Left lung (tissue), 10 donors: ENCODE results near the gene IL17RB. TPM values are rescaled to one million over a fixed set of nuclear protein-coding genes. Genes with fewer than 3 reads are reported as not detected.

Experiments used
- ATAC-seq: fragments of 200-7000 bp; cut with Tn5 transposase; one replicate; pipeline ENCODE4 v1.9.1; 2020; ENCODE audit warnings: moderate library complexity
- DNase-seq, 4 donors: peaks; one replicate each; pipeline ENCODE4 v3.0.0-alpha.2; 2013 to 2020
- H3K27ac ChIP-seq, 2 donors: fragments of 200-600 bp; sonication (generic) in 1 of 2; one replicate each; pipeline versions ENCODE4 v1.5.0 to v1.8.0; 2020 to 2021
- H3K27me3 ChIP-seq, 2 donors: fragments of 200-600 bp; sonication (generic) in 1 of 2; one replicate each; pipeline versions ENCODE4 v1.5.0 to v1.8.0; 2020 to 2021
- H3K36me3 ChIP-seq, 2 donors: fragments of 200-600 bp; sonication (generic) in 1 of 2; one replicate each; pipeline versions ENCODE4 v1.5.0 to v1.8.0; 2020 to 2021
- H3K4me1 ChIP-seq, 2 donors: fragments of 200-600 bp; one replicate each; pipeline ENCODE4 v1.8.0; 2021
- H3K4me3 ChIP-seq, 2 donors: fragments of 200-600 bp; sonication (generic) in 1 of 2; one replicate each; pipeline versions ENCODE4 v1.5.0 to v1.8.0; 2020 to 2021; ENCODE audit warnings: mild to moderate bottlenecking in 1 of 2
- H3K9me3 ChIP-seq, 2 donors: fragments of 200-600 bp; sonication (generic) in 1 of 2; one replicate each; pipeline versions ENCODE4 v1.5.0 to v1.8.0; 2020 to 2021
- CTCF ChIP-seq, 2 donors: fragments of 200-600 bp; sonication (generic) in 1 of 2; IDR thresholded peaks; one replicate each; pipeline versions ENCODE4 v1.5.0 to v1.8.0; 2021; ENCODE audit warnings: antibody characterized with exemption in 2 of 2
- intact Hi-C, 2 donors: fragments of 100-400 bp; cut with DNase I; formaldehyde crosslinking; loops; one replicate each; pipeline versions ENCODE4 v1.11.2 to v1.14.2; 2022
- polyA plus RNA-seq, 6 donors: library from polyadenylated mRNA; unstranded; fragments of 120-200 nt; gene quantifications; one replicate each; pipeline ENCODE4 v1.2.1, GENCODE V29; 2013; ENCODE audit not compliant: insufficient read length in 6 of 6
- total RNA-seq, 2 donors: library from RNA; stranded (reverse); fragmentation: NEBNext Ultra II Directional; extraction: Animal tissue kit (Norgen Biotek cat#: 25700); gene quantifications; one replicate each; pipeline ENCODE4 v1.2.1, GENCODE V29; 2021
- donor health status: DM: no; HTN: yes; CAD: no.
- donor health status: DM: no; HTN: no; CAD: no.

IL17RB gene
- total and polyA plus RNA-seq, 8 donors = 5.5 to 12.7 (median 11.0) TPM

GRCh38 chr3:53843195-53844177 lies 2.9 kb upstream of the IL17RB start:
- no peak for TF ChIP-seq CTCF (IDR thresholded peaks at IDR 0.05)
- Histone ChIP-seq H3K27ac (no peak overlapping the region), H3K27me3 (peaks cover 0 to 49% of the 10 kb centered on the region in 2 donors), H3K4me3 (no peak overlapping the region), H3K4me1 (peaks cover 0 to 24% of the 10 kb centered on the region in 2 donors), H3K9me3 (no peaks in the 10 kb centered on the region), H3K36me3 (no peaks in the 10 kb centered on the region)
- no peak for ATAC-seq
- DNase-seq = no peak
- intact Hi-C loops = no loop called here

- H3K4me1 ChIP-seq = peaks cover 0 to 24% of the 10 kb centered on the region in 2 donors
- DNase-seq (no peak), ATAC-seq (no peak)
- no peak overlapping the region for H3K27ac ChIP-seq
- peaks cover 0 to 52% of the 10 kb centered on the region in 2 donors for H3K27me3 ChIP-seq
- intact Hi-C loops = no loop called here
- TF ChIP-seq CTCF (IDR thresholded peaks at IDR 0.05) = no peak
- no peaks in the 10 kb centered on the region for H3K9me3 ChIP-seq
- H3K36me3 ChIP-seq = no peaks in the 10 kb centered on the region
- no peak overlapping the region for H3K4me3 ChIP-seq
Observed at GRCh38 chr3:53844262-53845102, 1.9 kb upstream of the IL17RB start.

DNA sequence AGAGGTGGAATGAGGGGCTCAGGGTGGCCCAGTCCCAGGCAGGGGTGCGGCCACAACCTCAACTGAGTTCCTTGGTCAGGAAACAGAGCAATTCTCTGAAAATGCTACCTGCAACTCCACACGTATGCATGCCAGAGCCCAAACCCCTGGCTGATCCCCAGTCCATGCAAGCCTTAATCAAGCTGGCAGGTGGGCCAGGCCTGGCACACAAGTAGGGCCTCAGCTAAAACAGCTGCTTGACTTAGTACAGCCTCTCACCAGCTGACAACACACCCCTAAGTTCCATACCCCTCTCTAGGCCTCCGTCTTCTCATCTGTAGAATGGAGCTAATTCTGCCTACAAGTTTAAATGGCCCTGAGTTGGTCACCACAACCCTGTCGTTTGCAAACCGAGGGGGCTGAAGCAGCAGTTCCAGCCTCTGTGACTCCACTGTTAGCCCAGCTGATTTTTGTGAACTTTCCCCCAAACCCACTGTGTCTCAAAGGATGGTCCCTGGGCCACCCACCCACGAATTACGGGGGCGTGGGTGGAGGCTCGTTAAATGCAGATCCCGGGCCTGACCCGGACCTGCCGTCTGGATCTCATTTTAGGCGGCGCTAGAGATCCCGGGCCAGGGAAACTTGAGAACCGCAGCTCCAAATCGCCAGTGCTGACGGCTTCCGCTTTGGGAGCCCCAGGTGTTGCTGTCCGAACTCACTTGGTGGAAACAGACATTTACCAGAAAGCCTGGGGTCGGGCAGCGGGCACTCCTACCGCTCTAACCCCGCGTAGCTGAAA lies 1.1 kb upstream of the IL17RB start:
- peak overlapping the region; percentile 18 to 39 for H3K27ac ChIP-seq
- no peak for TF ChIP-seq CTCF (IDR thresholded peaks at IDR 0.05)
- peak overlapping the region; percentile 59 to 62 for H3K4me3 ChIP-seq

DNA sequence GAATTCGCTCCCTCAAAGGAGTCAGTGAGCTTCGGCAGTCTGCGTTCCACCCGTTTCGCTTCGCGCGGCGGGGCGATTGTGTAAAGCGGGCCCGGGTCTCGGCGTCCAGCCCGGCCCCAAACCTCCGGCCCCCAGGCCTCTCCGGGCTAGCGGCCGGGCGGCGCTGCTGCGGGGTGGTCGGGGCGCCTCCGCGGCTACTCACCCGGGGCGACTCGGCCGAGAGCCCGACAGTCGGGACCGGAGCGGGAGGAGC lies 561 bp upstream of the IL17RB start:
- H3K9me3 ChIP-seq = no peaks in the 10 kb centered on the region
- peaks cover 0 to 24% of the 10 kb centered on the region in 2 donors for H3K4me1 ChIP-seq
- no peak for TF ChIP-seq CTCF (IDR thresholded peaks at IDR 0.05)
- H3K27ac ChIP-seq = peak overlapping the region; percentile 18 to 39
- H3K36me3 ChIP-seq = no peaks in the 10 kb centered on the region
- ATAC-seq (no peak), DNase-seq (no peak)
- peak overlapping the region; percentile 59 to 62 for H3K4me3 ChIP-seq
- intact Hi-C loops = no loop called here
- H3K27me3 ChIP-seq = peaks cover 0 to 52% of the 10 kb centered on the region in 2 donors

More for the DNA sequence above, 1.1 kb upstream of the IL17RB start:
- intact Hi-C loops = no loop called here
- peaks cover 0 to 52% of the 10 kb centered on the region in 2 donors for H3K27me3 ChIP-seq
- DNase-seq (peak in 3 of 4 donors; percentile 46 to 71 (median 63)), ATAC-seq (peak; percentile 71)
- H3K4me1 ChIP-seq = peaks cover 0 to 24% of the 10 kb centered on the region in 2 donors
- no peaks in the 10 kb centered on the region for H3K9me3 ChIP-seq
- H3K36me3 ChIP-seq = no peaks in the 10 kb centered on the region
